ENCODE measurements around the gene PLEKHM3.

DNA sequence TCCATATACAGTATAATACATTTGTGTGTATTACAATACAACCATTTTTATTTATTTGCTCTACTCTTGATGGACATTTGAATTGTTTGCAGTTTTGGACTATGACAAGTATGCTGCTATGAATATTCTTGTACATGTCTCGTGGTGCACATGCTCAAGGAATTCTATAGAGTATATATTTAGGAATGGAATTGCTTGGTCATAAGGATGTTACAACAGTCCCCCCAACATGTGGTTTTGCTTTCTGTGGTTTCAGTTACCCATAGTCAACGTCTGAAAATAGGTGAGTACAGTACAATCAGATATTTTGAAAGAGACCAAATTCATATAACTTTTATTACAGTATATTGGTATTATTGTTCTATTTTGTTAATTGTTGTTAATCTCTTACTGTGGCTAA is 24.1 kb upstream of the PLEKHM3 start:
- TF ChIP-seq POLR2AphosphoS5 (IDR thresholded peaks at IDR 0.05; ENCODE audit: low read depth, low read length) = no peak
- TF ChIP-seq, protein P1, sequence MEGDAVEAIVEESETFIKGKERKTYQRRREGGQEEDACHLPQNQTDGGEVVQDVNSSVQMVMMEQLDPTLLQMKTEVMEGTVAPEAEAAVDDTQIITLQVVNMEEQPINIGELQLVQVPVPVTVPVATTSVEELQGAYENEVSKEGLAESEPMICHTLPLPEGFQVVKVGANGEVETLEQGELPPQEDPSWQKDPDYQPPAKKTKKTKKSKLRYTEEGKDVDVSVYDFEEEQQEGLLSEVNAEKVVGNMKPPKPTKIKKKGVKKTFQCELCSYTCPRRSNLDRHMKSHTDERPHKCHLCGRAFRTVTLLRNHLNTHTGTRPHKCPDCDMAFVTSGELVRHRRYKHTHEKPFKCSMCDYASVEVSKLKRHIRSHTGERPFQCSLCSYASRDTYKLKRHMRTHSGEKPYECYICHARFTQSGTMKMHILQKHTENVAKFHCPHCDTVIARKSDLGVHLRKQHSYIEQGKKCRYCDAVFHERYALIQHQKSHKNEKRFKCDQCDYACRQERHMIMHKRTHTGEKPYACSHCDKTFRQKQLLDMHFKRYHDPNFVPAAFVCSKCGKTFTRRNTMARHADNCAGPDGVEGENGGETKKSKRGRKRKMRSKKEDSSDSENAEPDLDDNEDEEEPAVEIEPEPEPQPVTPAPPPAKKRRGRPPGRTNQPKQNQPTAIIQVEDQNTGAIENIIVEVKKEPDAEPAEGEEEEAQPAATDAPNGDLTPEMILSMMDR (IDR thresholded peaks at IDR 0.05) = no peak

All from Panc1 (cell line).